HG03159 (cell line): ENCODE data around the gene SRSF3.
A peak's percentile ranks its signal among the peaks of the same experiment; 100 is the strongest.
"Not testable (repeated sequence)": the region's sequence is repeated elsewhere in the genome, so short reads cannot be mapped to it uniquely, and the experiment has no call there.

Experiments used
- ATAC-seq: cut with Tn5 transposase; IDR thresholded peaks from one replicate; pipeline ENCODE4 v1.9.1; 2021; ENCODE audit warnings: mild to moderate bottlenecking, moderate library complexity; ENCODE audit not compliant: unreplicated experiment

SRSF3 gene

GRCh38 chr6:36594029-36594815 is at the start of gene SRSF3:
Gene SRSF3, plus strand, starts transcription at chr6:36594362. Its CDS starts 2,401 bp downstream, at chr6:36596763.
- ATAC-seq: peak; percentile 78

- no peak for ATAC-seq
Observed at GRCh38 chr6:36545767-36546307, 48.3 kb upstream of the SRSF3 start.

GRCh38 chr6:36546308-36546919 is 47.7 kb upstream of the SRSF3 start:
- no peak for ATAC-seq

GRCh38 chr6:36546920-36547645 is 47.1 kb upstream of the SRSF3 start, which contains the start of gene STK38:
Gene STK38, minus strand, starts transcription at chr6:36547479. Its CDS starts 7,277 bp downstream, at chr6:36540202.
- ATAC-seq: peak; percentile 76

GRCh38 chr6:36547646-36548400 is 46.3 kb upstream of the SRSF3 start:
- ATAC-seq: no peak

GRCh38 chr6:36548401-36548743 is 45.8 kb upstream of the SRSF3 start:
- no peak for ATAC-seq

- no peak for ATAC-seq
Observed at GRCh38 chr6:36550473-36551000, 43.6 kb upstream of the SRSF3 start.

GRCh38 chr6:36555750-36556252 is 38.4 kb upstream of the SRSF3 start:
- no peak for ATAC-seq

GRCh38 chr6:36556281-36556680 is 37.9 kb upstream of the SRSF3 start:
- ATAC-seq: no peak

- no peak for ATAC-seq
Observed at GRCh38 chr6:36559011-36559793, 35.0 kb upstream of the SRSF3 start.

- no peak for ATAC-seq
Observed at GRCh38 chr6:36560822-36561221, 33.3 kb upstream of the SRSF3 start.

- ATAC-seq: no peak
Observed at GRCh38 chr6:36563237-36563927, 30.8 kb upstream of the SRSF3 start.

GRCh38 chr6:36563928-36564284 is 30.3 kb upstream of the SRSF3 start:
- ATAC-seq: no peak

- ATAC-seq: no peak
Observed at GRCh38 chr6:36566418-36566905, 27.7 kb upstream of the SRSF3 start.

- ATAC-seq: no peak
Observed at GRCh38 chr6:36570264-36570663, 23.9 kb upstream of the SRSF3 start.

- no peak for ATAC-seq
Observed at GRCh38 chr6:36571122-36572043, 22.8 kb upstream of the SRSF3 start.

GRCh38 chr6:36572353-36573311 is 21.5 kb upstream of the SRSF3 start:
- not testable (repeated sequence) for ATAC-seq
